ENCODE results near the gene MAMLD1.
"Not testable (repeated sequence)": the region's sequence is repeated elsewhere in the genome, so short reads cannot be mapped to it uniquely, and the experiment has no call there.

MAMLD1 gene, protein sequence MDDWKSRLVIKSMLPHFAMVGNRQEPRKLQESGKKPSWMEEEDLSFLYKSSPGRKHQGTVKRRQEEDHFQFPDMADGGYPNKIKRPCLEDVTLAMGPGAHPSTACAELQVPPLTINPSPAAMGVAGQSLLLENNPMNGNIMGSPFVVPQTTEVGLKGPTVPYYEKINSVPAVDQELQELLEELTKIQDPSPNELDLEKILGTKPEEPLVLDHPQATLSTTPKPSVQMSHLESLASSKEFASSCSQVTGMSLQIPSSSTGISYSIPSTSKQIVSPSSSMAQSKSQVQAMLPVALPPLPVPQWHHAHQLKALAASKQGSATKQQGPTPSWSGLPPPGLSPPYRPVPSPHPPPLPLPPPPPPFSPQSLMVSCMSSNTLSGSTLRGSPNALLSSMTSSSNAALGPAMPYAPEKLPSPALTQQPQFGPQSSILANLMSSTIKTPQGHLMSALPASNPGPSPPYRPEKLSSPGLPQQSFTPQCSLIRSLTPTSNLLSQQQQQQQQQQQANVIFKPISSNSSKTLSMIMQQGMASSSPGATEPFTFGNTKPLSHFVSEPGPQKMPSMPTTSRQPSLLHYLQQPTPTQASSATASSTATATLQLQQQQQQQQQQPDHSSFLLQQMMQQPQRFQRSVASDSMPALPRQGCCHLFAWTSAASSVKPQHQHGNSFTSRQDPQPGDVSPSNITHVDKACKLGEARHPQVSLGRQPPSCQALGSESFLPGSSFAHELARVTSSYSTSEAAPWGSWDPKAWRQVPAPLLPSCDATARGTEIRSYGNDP

DNA sequence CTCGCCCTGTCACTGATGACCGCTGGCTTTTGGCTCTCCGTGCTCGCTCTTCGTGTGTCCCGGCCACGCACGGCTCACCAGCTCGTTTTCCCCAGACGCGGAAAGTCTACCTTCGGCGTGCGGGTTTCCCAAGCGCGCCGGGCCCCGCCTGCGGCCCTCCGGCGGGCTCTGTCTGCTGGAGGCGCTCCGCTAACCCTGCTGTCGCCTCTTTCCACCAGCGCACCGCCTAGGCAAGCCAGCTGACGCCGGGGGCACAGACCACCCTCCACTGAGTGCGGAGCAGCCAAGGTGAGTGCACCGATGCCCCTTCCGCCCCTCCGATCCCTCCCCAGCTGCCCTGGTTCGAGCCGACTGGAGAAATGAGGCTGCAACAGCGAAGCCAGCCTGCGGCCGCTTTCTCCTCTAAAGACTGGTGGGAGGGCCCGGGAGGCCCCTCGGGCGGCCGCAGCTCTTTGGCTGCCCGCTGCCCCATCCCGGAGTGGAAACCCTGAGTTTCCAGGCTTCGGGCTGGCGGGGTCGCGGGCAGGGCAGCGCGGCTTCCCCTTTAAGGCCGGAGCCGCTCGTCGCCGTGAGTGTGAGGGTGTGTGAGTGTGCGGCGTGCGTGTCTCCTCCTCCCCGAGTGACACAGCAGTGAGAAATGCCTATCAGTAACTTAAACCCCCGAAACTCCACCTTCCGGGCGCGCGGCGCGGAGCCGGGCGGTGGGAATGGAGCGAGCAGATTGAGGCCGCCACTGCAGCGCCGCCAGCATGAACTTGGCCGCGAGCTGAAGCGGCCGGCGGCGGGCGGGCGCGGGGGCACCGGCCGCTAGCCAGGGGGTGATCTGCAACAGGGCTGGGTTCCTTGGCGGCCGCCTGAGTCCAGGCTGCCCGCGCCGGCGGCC lies at the start of gene MAMLD1:
TSS of gene MAMLD1 (plus strand) at position 719 of the 883 bp plus-strand sequence. CDS start 82,200 bp downstream, outside the sequence.
- DNase-seq (ENCODE audit: low read depth, low spot score) = peak; percentile 10

DNA sequence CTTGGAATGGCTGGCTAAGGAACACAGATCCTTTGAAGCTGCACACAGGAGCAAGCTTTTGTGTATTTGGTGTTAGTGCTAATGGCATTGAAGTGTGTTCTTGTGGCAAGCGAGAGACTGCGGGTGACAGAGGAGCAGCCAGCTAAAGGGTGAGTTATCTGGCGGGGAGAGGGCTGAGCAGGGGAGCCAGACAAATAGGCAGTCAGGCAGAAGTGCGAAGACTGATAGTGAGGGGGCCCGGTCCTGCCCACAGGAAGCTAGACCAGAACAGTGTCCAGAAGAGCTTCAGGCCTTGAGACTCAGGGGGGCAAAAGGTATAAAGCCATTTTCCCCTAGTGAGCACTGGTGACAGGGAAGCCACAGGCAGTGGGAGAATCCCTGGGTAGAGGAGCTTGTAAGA lies 49.6 kb upstream of the MAMLD1 start:
- DNase-seq (ENCODE audit: low read depth, low spot score) = no peak

- DNase-seq (ENCODE audit: low read depth, low spot score) = no peak
Measured at GRCh38 chrX:150314186-150314585, 48.9 kb upstream of the MAMLD1 start.

DNA sequence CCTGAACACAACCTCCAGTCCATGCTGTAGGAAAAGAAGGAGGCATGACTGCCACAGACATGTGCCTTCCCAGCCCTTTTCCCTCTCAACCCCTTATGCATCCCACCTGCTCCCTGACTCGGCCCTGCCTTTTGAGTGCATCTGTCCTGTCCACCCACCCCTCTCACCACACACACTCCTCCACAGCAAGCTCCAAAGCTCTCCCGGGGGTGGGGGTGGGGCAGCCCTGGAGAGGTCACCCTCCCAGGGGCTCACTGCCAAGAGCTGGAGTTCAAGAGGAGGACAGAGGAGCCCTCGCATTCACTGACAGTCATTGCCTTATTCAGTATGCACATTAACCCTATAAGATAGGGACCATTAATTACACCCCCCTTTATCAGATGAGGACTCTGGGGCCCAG lies 46.6 kb upstream of the MAMLD1 start:
- DNase-seq (ENCODE audit: low read depth, low spot score) = no peak

GRCh38 chrX:150323020-150323419 lies 40.1 kb upstream of the MAMLD1 start:
- DNase-seq (ENCODE audit: low read depth, low spot score) = no peak

DNA sequence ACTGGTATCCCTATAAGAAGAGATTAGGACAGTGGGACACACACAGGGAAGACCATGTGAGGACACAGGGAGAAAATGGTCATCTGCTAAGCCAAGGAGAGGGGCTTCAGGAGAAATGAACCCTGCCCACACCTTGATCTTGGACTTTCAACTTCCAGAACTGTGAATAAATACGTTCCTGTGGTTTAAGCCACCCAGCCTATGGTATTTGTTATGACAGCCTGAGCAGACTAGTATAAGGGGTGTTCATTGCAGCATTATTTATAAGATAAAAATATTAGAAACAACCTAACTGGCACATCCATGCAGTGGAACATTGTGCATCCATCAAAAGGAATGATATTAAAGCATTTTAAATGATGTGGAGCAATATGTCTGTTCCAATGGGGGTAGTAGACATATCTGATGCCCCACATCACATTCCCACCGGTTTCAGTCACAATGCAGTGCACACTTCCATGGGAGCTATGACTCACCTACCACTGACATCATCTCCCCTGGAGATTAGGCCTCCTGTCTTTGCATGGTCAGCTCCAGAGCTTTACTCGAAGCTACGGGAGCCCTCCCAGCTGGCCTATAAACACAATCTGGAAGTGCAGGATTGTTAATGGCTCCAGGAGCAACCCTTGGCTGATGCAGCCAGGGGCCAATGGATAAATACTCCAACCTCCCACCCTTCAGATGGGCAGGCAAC lies 38.9 kb upstream of the MAMLD1 start:
- DNase-seq (ENCODE audit: low read depth, low spot score) = no peak

DNA sequence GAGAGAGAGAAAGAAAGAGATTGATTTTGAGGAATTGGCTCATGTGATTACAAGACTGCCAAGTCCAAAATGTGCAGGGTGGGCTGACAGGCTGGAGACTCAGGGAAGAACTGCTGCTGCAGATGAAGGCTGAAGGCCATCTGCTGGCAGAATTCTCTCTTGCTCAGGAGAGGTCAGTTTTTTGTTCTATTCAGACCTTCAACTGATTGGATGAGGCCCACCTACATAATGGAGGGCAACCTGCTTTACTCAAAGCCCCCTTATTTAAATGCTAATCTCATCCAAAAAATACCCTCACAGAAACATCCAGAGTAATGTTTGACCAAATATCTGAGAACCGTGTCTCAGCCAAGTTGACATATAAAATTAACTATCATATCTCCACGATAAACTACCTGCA lies 38.2 kb upstream of the MAMLD1 start:
- no peak for DNase-seq (ENCODE audit: low read depth, low spot score)

DNA sequence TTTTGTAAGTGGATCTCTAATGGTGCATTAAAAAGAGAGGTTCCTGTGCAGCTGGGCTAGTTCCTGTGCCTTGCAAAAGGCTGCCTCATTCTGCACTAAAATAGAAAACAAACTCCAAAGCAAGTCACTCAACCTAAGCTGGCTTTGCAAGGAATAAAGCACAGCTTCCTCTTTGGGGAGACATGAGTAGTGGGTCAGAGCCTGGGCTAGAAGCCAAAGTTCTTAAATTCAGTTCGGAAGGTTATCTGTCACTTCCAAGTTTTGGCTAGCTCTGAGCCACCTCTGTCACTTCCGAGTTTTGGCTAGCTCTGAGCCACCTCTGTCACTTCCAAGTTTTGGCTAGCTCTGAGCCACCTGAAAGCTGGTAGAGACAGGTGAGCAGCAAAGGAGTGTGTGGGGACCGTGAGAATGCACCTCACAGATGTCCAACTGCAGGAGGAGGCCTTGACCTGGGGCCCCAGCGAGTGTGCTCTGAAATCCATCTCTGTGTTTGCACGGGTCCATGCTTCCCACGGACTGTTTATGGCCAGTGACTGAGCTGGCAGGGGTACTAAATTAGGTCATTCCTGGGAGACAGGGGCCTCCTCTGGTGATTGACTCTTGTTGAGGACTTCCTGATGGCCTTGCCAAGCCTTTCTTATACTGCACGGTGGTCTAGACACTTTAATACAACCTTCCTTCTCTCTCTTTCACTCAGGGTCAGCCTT lies 36.4 kb upstream of the MAMLD1 start:
- DNase-seq (ENCODE audit: low read depth, low spot score) = no peak

- DNase-seq (ENCODE audit: low read depth, low spot score) = no peak
Measured at GRCh38 chrX:150329282-150329681, 33.8 kb upstream of the MAMLD1 start.

GRCh38 chrX:150329868-150330267 lies 33.2 kb upstream of the MAMLD1 start:
- no peak for DNase-seq (ENCODE audit: low read depth, low spot score)

DNA sequence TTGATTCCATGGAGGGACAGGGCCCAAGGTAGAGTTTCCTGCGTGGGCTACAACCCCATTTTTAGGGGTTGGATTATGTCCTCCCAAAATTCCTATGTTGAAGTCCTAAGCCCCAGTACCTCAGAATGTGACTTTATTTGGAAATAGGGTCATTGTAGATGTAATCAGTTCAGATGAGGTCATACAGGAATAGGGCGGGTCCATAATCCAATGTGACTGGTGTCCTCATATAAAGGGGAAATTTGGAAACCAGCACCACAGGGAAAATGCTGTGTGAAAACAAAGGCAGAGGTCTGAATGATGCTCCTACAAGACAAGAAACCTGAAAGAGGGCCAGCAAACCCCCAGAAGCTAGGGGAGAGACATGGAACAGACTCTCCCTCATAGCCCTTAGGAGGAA lies 31.1 kb upstream of the MAMLD1 start:
- DNase-seq (ENCODE audit: low read depth, low spot score) = no peak

GRCh38 chrX:150334100-150334499 lies 29.0 kb upstream of the MAMLD1 start:
- no peak for DNase-seq (ENCODE audit: low read depth, low spot score)

DNA sequence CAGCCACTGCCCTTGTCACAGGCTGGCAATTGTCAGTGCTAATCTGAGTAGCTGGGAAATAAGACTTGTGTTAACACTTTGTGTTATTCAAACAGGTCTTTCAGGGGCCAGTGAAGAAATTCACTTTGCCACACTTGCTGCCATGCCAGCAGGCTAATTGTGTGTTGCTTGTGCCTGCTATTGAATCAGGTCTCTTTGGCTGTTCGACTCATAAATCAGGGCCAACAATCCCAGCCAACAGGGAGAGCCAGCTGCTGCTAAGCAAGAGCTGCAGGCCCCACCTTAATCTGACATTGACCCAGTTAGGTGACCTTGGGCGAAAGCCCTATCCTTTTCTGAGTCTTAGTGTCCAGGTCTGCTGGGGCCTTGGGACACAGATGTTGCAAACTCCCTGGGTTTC lies 28.1 kb upstream of the MAMLD1 start:
- DNase-seq (ENCODE audit: low read depth, low spot score) = no peak

GRCh38 chrX:150337026-150337425 lies 26.1 kb upstream of the MAMLD1 start:
- DNase-seq (ENCODE audit: low read depth, low spot score) = no peak

- no peak for DNase-seq (ENCODE audit: low read depth, low spot score)
Measured at GRCh38 chrX:150337536-150337935, 25.6 kb upstream of the MAMLD1 start.

GRCh38 chrX:150338615-150339014 lies 24.5 kb upstream of the MAMLD1 start:
- DNase-seq (ENCODE audit: low read depth, low spot score) = no peak

DNA sequence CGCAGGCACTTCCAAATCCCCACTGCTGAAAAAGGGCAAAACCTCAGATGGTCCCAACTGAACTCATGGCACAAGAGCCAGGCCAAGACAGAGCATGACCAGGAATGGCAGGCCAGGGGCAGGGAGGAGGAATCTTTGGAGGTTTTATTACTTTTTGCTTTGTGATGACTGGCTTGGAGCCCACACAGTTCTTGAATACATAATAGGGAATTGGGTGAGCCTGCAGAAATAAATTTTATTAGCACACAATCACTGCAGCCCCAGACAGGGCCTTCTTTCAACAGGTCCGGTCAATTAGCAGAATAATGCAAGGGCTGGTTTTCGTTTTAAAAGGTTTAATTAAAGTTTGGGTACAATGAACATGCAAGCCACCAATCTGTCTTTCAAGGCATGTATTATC lies 23.4 kb upstream of the MAMLD1 start:
- DNase-seq (ENCODE audit: low read depth, low spot score) = no peak

DNA sequence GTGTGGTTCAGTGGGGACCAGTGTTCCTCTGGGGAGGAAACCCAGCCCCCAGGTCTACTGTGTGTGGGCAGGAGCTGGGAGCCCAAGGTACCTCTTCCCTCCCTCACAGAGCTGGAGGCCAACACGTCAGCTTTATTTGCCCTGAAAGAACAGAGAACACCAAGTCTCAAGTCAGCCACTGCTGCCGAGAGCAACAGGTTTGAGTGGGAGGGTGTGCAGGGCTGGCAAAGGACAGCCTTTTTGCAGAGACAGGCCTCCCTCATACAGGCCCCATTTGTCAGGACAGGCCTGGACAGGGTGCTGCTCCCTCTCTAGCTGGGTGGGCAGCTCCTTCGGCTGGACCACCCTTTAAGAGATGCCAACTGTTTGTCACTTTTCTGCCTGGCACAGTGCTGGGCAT lies 22.8 kb upstream of the MAMLD1 start:
- not testable (repeated sequence) for DNase-seq (ENCODE audit: low read depth, low spot score)

DNA sequence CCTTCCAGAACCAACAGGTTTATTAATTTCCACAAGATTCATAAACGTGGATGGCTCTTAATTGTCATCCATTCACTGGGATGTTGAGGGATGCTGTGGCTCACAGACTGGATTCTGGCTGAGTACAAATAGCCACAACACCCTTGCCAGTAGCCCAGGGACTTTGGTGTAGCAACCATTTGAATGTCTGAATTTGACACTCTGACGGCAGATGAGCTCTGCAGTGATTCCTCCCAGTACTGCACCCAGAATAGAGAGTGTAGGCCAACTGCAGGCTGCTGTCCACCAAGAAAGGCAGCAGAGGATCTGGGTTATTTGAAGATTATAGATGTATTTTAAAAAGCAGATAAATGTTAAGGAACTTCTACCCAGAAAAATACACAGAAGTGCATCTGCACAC lies 15.6 kb upstream of the MAMLD1 start:
- no peak for DNase-seq (ENCODE audit: low read depth, low spot score)

GRCh38 chrX:150348365-150348764 lies 14.8 kb upstream of the MAMLD1 start:
- DNase-seq (ENCODE audit: low read depth, low spot score) = no peak

GRCh38 chrX:150352114-150352513 lies 11.0 kb upstream of the MAMLD1 start:
- DNase-seq (ENCODE audit: low read depth, low spot score) = no peak
